ENCODE measurements around the gene GPR160. TPM values are rescaled to one million over a fixed set of nuclear protein-coding genes. Genes with fewer than 3 reads are reported as not detected.

GPR160 gene
- total and polyA plus RNA-seq, 2 experiments from 2014 or later: 39.4 to 55.7 TPM

DNA sequence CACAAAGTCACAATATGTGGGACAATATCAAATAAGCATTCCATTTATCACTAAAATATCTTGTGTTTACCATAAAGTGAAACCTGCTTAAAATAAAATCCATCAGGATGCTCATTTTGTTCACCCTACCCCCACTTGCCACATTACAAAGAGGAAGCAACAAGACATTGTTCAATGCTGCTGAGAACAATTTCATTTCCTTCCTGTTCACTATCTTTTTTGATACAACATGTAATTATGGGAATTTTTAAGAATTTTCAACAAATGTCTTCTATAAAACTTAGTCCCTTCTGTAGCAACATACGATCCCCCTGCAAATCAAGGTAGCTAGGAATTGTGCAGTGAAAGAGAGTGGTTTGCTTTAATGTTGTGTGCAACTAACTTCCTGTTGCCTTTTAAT lies 34.9 kb upstream of the GPR160 start:
- no peaks in the 10 kb centered on the region for H3K27me3 ChIP-seq (ENCODE audit: insufficient read depth)
- H4K20me1 ChIP-seq (replicated peaks; ENCODE audit: insufficient read depth): no peaks in the 10 kb centered on the region
- peaks cover 2% of the 10 kb centered on the region for H3K27me3 Mint-ChIP-seq (ENCODE audit: insufficient read depth, low read depth, poor library complexity)
- H3F3A ChIP-seq (replicated peaks; ENCODE audit: low read depth): no peaks in the 10 kb centered on the region
- no peak for TF ChIP-seq POLR2AphosphoS5 (IDR thresholded peaks at IDR 0.05; ENCODE audit: low read depth)
- TF ChIP-seq CREB1 (CRISPR knock-in tag; IDR thresholded peaks at IDR 0.05; ENCODE audit: low read depth): no peak
- no peak for TF ChIP-seq STAT1 (IDR thresholded peaks at IDR 0.05; ENCODE audit: unreplicated experiment)
- TF ChIP-seq, protein P1, sequence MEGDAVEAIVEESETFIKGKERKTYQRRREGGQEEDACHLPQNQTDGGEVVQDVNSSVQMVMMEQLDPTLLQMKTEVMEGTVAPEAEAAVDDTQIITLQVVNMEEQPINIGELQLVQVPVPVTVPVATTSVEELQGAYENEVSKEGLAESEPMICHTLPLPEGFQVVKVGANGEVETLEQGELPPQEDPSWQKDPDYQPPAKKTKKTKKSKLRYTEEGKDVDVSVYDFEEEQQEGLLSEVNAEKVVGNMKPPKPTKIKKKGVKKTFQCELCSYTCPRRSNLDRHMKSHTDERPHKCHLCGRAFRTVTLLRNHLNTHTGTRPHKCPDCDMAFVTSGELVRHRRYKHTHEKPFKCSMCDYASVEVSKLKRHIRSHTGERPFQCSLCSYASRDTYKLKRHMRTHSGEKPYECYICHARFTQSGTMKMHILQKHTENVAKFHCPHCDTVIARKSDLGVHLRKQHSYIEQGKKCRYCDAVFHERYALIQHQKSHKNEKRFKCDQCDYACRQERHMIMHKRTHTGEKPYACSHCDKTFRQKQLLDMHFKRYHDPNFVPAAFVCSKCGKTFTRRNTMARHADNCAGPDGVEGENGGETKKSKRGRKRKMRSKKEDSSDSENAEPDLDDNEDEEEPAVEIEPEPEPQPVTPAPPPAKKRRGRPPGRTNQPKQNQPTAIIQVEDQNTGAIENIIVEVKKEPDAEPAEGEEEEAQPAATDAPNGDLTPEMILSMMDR (conservative IDR thresholded peaks at IDR 0.05; ENCODE audit: low read depth in 2 of 2): no peak
- no peak for TF ChIP-seq JUNB (IDR thresholded peaks at IDR 0.05; ENCODE audit: unreplicated experiment)
- no peak for TF ChIP-seq EZH2phosphoT487 (IDR thresholded peaks at IDR 0.05; ENCODE audit: unreplicated experiment)
- TF ChIP-seq, protein P2, sequence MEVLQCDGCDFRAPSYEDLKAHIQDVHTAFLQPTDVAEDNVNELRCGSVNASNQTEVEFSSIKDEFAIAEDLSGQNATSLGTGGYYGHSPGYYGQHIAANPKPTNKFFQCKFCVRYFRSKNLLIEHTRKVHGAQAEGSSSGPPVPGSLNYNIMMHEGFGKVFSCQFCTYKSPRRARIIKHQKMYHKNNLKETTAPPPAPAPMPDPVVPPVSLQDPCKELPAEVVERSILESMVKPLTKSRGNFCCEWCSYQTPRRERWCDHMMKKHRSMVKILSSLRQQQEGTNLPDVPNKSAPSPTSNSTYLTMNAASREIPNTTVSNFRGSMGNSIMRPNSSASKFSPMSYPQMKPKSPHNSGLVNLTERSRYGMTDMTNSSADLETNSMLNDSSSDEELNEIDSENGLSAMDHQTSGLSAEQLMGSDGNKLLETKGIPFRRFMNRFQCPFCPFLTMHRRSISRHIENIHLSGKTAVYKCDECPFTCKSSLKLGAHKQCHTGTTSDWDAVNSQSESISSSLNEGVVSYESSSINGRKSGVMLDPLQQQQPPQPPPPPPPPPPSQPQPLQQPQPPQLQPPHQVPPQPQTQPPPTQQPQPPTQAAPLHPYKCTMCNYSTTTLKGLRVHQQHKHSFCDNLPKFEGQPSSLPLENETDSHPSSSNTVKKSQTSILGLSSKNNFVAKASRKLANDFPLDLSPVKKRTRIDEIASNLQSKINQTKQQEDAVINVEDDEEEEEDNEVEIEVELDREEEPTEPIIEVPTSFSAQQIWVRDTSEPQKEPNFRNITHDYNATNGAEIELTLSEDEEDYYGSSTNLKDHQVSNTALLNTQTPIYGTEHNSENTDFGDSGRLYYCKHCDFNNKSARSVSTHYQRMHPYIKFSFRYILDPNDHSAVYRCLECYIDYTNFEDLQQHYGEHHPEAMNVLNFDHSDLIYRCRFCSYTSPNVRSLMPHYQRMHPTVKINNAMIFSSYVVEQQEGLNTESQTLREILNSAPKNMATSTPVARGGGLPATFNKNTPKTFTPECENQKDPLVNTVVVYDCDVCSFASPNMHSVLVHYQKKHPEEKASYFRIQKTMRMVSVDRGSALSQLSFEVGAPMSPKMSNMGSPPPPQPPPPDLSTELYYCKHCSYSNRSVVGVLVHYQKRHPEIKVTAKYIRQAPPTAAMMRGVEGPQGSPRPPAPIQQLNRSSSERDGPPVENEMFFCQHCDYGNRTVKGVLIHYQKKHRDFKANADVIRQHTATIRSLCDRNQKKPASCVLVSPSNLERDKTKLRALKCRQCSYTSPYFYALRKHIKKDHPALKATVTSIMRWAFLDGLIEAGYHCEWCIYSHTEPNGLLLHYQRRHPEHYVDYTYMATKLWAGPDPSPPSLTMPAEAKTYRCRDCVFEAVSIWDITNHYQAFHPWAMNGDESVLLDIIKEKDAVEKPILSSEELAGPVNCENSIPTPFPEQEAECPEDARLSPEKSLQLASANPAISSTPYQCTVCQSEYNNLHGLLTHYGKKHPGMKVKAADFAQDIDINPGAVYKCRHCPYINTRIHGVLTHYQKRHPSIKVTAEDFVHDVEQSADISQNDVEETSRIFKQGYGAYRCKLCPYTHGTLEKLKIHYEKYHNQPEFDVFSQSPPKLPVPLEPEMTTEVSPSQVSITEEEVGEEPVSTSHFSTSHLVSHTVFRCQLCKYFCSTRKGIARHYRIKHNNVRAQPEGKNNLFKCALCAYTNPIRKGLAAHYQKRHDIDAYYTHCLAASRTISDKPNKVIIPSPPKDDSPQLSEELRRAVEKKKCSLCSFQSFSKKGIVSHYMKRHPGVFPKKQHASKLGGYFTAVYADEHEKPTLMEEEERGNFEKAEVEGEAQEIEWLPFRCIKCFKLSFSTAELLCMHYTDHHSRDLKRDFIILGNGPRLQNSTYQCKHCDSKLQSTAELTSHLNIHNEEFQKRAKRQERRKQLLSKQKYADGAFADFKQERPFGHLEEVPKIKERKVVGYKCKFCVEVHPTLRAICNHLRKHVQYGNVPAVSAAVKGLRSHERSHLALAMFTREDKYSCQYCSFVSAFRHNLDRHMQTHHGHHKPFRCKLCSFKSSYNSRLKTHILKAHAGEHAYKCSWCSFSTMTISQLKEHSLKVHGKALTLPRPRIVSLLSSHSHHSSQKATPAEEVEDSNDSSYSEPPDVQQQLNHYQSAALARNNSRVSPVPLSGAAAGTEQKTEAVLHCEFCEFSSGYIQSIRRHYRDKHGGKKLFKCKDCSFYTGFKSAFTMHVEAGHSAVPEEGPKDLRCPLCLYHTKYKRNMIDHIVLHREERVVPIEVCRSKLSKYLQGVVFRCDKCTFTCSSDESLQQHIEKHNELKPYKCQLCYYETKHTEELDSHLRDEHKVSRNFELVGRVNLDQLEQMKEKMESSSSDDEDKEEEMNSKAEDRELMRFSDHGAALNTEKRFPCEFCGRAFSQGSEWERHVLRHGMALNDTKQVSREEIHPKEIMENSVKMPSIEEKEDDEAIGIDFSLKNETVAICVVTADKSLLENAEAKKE (CRISPR knock-in tag; IDR thresholded peaks at IDR 0.05): no peak
- TF ChIP-seq ZNF331 (CRISPR knock-in tag; IDR thresholded peaks at IDR 0.05; ENCODE audit: low read depth): no peak
- no peak for TF ChIP-seq NANOG (IDR thresholded peaks at IDR 0.05; ENCODE audit: borderline replicate concordance)
- TF ChIP-seq, protein P3, sequence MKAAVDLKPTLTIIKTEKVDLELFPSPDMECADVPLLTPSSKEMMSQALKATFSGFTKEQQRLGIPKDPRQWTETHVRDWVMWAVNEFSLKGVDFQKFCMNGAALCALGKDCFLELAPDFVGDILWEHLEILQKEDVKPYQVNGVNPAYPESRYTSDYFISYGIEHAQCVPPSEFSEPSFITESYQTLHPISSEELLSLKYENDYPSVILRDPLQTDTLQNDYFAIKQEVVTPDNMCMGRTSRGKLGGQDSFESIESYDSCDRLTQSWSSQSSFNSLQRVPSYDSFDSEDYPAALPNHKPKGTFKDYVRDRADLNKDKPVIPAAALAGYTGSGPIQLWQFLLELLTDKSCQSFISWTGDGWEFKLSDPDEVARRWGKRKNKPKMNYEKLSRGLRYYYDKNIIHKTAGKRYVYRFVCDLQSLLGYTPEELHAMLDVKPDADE (IDR thresholded peaks at IDR 0.05): no peak
- TF ChIP-seq EZH2 (IDR thresholded peaks at IDR 0.05; ENCODE audit: low read depth, unreplicated experiment): no peak
- TF ChIP-seq ZNF114 (CRISPR knock-in tag; IDR thresholded peaks at IDR 0.05): no peak
- TF ChIP-seq, protein P4, sequence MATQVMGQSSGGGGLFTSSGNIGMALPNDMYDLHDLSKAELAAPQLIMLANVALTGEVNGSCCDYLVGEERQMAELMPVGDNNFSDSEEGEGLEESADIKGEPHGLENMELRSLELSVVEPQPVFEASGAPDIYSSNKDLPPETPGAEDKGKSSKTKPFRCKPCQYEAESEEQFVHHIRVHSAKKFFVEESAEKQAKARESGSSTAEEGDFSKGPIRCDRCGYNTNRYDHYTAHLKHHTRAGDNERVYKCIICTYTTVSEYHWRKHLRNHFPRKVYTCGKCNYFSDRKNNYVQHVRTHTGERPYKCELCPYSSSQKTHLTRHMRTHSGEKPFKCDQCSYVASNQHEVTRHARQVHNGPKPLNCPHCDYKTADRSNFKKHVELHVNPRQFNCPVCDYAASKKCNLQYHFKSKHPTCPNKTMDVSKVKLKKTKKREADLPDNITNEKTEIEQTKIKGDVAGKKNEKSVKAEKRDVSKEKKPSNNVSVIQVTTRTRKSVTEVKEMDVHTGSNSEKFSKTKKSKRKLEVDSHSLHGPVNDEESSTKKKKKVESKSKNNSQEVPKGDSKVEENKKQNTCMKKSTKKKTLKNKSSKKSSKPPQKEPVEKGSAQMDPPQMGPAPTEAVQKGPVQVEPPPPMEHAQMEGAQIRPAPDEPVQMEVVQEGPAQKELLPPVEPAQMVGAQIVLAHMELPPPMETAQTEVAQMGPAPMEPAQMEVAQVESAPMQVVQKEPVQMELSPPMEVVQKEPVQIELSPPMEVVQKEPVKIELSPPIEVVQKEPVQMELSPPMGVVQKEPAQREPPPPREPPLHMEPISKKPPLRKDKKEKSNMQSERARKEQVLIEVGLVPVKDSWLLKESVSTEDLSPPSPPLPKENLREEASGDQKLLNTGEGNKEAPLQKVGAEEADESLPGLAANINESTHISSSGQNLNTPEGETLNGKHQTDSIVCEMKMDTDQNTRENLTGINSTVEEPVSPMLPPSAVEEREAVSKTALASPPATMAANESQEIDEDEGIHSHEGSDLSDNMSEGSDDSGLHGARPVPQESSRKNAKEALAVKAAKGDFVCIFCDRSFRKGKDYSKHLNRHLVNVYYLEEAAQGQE (IDR thresholded peaks at IDR 0.05; ENCODE audit: unreplicated experiment): no peak
- H3K4me3 Mint-ChIP-seq: no peak overlapping the region
- ATAC-seq: no peak
- no peak overlapping the region for H2AFZ ChIP-seq
- H3K36me3 ChIP-seq (ENCODE audit: insufficient read depth): no peaks in the 10 kb centered on the region
- H3K4me1 ChIP-seq (ENCODE audit: insufficient read depth): no peaks in the 10 kb centered on the region
- no peak overlapping the region for H3K27ac ChIP-seq (ENCODE audit: low read depth)
- H3K9me2 ChIP-seq (ENCODE audit: insufficient read depth): no peaks in the 10 kb centered on the region
- H3K36me3 Mint-ChIP-seq (ENCODE audit: low read depth): peaks cover 3% of the 10 kb centered on the region; the same call in 1 of the 3 replicates
- no peak overlapping the region for H3K27ac Mint-ChIP-seq
- H3K79me2 ChIP-seq (replicated peaks; ENCODE audit: insufficient read depth): no peaks in the 10 kb centered on the region
- H3K4me2 ChIP-seq: no peak overlapping the region
- no peak overlapping the region for H3K4me3 ChIP-seq
- H3K4me1 Mint-ChIP-seq: peaks cover 3% of the 10 kb centered on the region; the same call in 2 of the 3 replicates
- H3K9me3 Mint-ChIP-seq: no peaks in the 10 kb centered on the region
- no peak for DNase-seq (ENCODE audit: low spot score)

All from GM23338 (cell line).